ENCODE data around the gene HSPA9.
A peak's percentile ranks its signal among the peaks of the same experiment; 100 is the strongest.

Gene HSPA9

DNA sequence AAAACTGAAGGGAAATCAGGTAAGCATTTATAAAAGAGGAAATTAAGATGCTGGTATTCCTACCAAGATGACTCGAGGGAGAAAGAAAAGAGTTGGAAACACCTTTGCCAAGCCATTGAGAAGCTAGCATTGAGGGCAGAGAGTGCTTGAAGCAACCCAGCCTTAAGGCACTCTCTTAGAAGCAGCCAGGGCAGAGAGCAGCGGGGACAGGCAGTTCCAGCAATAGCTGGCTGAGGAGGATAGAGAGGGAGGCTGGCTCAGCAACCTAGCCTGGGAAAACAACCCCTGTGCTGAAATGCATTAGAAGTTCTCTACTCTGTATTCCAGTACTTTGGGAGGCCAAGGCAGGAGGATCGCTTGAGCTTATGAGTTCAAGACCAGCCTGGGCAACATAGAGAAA, 40.3 kb upstream of the HSPA9 start:
- H3K36me3 ChIP-seq: no peaks in the 10 kb centered on the region
- no peaks in the 10 kb centered on the region for H3K9me3 ChIP-seq (ENCODE audit: severe bottlenecking)
- H3K27ac ChIP-seq: no peak overlapping the region
- DNase-seq: no peak
- TF ChIP-seq, protein P1, sequence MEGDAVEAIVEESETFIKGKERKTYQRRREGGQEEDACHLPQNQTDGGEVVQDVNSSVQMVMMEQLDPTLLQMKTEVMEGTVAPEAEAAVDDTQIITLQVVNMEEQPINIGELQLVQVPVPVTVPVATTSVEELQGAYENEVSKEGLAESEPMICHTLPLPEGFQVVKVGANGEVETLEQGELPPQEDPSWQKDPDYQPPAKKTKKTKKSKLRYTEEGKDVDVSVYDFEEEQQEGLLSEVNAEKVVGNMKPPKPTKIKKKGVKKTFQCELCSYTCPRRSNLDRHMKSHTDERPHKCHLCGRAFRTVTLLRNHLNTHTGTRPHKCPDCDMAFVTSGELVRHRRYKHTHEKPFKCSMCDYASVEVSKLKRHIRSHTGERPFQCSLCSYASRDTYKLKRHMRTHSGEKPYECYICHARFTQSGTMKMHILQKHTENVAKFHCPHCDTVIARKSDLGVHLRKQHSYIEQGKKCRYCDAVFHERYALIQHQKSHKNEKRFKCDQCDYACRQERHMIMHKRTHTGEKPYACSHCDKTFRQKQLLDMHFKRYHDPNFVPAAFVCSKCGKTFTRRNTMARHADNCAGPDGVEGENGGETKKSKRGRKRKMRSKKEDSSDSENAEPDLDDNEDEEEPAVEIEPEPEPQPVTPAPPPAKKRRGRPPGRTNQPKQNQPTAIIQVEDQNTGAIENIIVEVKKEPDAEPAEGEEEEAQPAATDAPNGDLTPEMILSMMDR (IDR thresholded peaks at IDR 0.05; ENCODE audit: low read depth, low read length): no peak
- H3K4me3 ChIP-seq (ENCODE audit: low read depth, low read length): no peak overlapping the region
- H3K27me3 ChIP-seq (ENCODE audit: insufficient read depth, low read depth, severe bottlenecking): no peaks in the 10 kb centered on the region

- DNase-seq: no peak
- TF ChIP-seq, protein P1 (IDR thresholded peaks at IDR 0.05; ENCODE audit: low read depth, low read length): no peak
- Histone ChIP-seq H3K27me3 (ENCODE audit: insufficient read depth, low read depth, severe bottlenecking) (no peaks in the 10 kb centered on the region), H3K36me3 (no peaks in the 10 kb centered on the region), H3K4me3 (ENCODE audit: low read depth, low read length) (peak overlapping the region; percentile 56), H3K27ac (peak overlapping the region; percentile 82), H3K9me3 (ENCODE audit: severe bottlenecking) (no peaks in the 10 kb centered on the region)
These were observed 36.5 kb upstream of the HSPA9 start for GRCh38 chr5:138611678-138612218.

GRCh38 chr5:138610918-138611677, 35.9 kb upstream of the HSPA9 start:
- no peaks in the 10 kb centered on the region for H3K36me3 ChIP-seq
- DNase-seq: peak; percentile 81
- no peaks in the 10 kb centered on the region for H3K27me3 ChIP-seq (ENCODE audit: insufficient read depth, low read depth, severe bottlenecking)
- H3K4me3 ChIP-seq (ENCODE audit: low read depth, low read length): peak overlapping the region; percentile 56
- no peaks in the 10 kb centered on the region for H3K9me3 ChIP-seq (ENCODE audit: severe bottlenecking)
- TF ChIP-seq, protein P1 (IDR thresholded peaks at IDR 0.05; ENCODE audit: low read depth, low read length): peak; percentile 65; the same call in 1 of the 2 replicates
- peak overlapping the region; percentile 82 for H3K27ac ChIP-seq

DNA sequence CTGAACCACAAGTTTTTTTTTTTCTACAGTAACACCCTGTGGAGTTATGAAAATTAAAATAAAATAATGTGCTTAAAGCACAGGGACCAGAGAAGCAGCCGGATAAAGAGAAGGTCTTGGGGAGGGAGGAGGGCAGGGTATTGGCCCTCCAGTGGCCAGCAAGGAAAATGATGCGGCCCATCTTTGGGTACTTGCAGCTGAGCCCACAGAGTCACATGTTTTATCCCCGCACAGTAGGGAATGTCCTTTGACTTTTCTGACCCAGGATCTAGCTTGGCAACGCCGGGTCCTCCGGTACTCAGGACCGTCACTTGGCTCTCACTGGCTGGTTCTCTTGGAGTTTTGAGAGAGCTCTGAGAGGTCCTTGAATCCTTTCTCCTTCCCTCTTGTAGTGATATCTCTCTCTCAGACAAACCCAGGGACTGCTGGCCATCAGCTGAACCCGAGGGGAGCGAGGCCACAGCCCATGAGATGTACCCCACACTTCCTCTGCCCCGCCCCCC, 35.3 kb upstream of the HSPA9 start:
- H3K9me3 ChIP-seq (ENCODE audit: severe bottlenecking): no peaks in the 10 kb centered on the region
- no peaks in the 10 kb centered on the region for H3K27me3 ChIP-seq (ENCODE audit: insufficient read depth, low read depth, severe bottlenecking)
- peak; percentile 49 for DNase-seq
- no peaks in the 10 kb centered on the region for H3K36me3 ChIP-seq
- H3K4me3 ChIP-seq (ENCODE audit: low read depth, low read length): peak overlapping the region; percentile 56
- TF ChIP-seq, protein P1 (IDR thresholded peaks at IDR 0.05; ENCODE audit: low read depth, low read length): peak; percentile 68
- peak overlapping the region; percentile 82 for H3K27ac ChIP-seq

GRCh38 chr5:138606378-138607064, 31.3 kb upstream of the HSPA9 start:
- no peak overlapping the region for H3K4me3 ChIP-seq (ENCODE audit: low read depth, low read length)
- H3K36me3 ChIP-seq: no peaks in the 10 kb centered on the region
- H3K9me3 ChIP-seq (ENCODE audit: severe bottlenecking): no peaks in the 10 kb centered on the region
- no peak overlapping the region for H3K27ac ChIP-seq
- H3K27me3 ChIP-seq (ENCODE audit: insufficient read depth, low read depth, severe bottlenecking): no peaks in the 10 kb centered on the region
- no peak for DNase-seq
- TF ChIP-seq, protein P1 (IDR thresholded peaks at IDR 0.05; ENCODE audit: low read depth, low read length): no peak
